MM.1S (cell line): ENCODE results near the gene HOXA13.

Experiments
- CTCF ChIP-seq: fragments of 300-600 bp; sonication (generic); IDR thresholded peaks from 2 replicates; pipeline ENCODE4 v1.5.1; 2016; ENCODE audit warnings: antibody characterized with exemption, low read length, mixed read lengths
- EZH2 ChIP-seq: fragments of 300-600 bp; sonication (generic); optimal IDR thresholded peaks from 2 replicates; pipeline ENCODE3; 2017; ENCODE audit warnings: low read depth, mild to moderate bottlenecking, antibody characterized with exemption, low read length, mixed read lengths
- EZH2phosphoT487 ChIP-seq: fragments of 300-600 bp; sonication (generic); IDR thresholded peaks from 2 replicates; pipeline ENCODE4 v1.6.1; 2018; ENCODE audit warnings: antibody characterized with exemption, low read length

GRCh38 chr7:27185013-27185853 is 14.7 kb downstream of the HOXA13 start, which contains the start of gene HOXA11:
- TF ChIP-seq CTCF (no peak), EZH2 (no peak), EZH2phosphoT487 (no peak)
